Panc1 (cell line): Measurements from ENCODE around the gene ZC3H13.

ENCODE experiments used
- POLR2AphosphoS5 ChIP-seq: IDR thresholded peaks from 2 replicates; pipeline ENCODE4 v1.6.1; 2012; ENCODE audit warnings: mild to moderate bottlenecking, low read depth, low read length, moderate library complexity
- SIN3A ChIP-seq: IDR thresholded peaks from 2 replicates; pipeline ENCODE4 v1.6.1; 2012; ENCODE audit warnings: low read depth, mild to moderate bottlenecking, low read length, moderate library complexity, borderline replicate concordance; ENCODE audit not compliant: insufficient read depth
- TCF7L2 ChIP-seq: IDR thresholded peaks from 2 replicates; pipeline ENCODE4 v1.6.1; 2011; ENCODE audit warnings: mild to moderate bottlenecking, low read depth, low read length, inconsistent platforms
- TF ChIP-seq, protein P1 (sequence below): fragments of 450-650 bp; IDR thresholded peaks from 2 replicates; pipeline ENCODE4 v1.5.1; 2017; ENCODE audit warnings: mild to moderate bottlenecking
- TF ChIP-seq, protein P2 (sequence below), 2 experiments: IDR thresholded peaks; 2 replicates each; pipeline ENCODE4 v1.6.1; 2011 to 2012; ENCODE audit warnings: low read depth in 2 of 2, control low read depth in 1 of 2, low read length in 1 of 2, mild to moderate bottlenecking in 1 of 2, moderate library complexity in 1 of 2; ENCODE audit not compliant: insufficient read depth in 1 of 2

DNA sequence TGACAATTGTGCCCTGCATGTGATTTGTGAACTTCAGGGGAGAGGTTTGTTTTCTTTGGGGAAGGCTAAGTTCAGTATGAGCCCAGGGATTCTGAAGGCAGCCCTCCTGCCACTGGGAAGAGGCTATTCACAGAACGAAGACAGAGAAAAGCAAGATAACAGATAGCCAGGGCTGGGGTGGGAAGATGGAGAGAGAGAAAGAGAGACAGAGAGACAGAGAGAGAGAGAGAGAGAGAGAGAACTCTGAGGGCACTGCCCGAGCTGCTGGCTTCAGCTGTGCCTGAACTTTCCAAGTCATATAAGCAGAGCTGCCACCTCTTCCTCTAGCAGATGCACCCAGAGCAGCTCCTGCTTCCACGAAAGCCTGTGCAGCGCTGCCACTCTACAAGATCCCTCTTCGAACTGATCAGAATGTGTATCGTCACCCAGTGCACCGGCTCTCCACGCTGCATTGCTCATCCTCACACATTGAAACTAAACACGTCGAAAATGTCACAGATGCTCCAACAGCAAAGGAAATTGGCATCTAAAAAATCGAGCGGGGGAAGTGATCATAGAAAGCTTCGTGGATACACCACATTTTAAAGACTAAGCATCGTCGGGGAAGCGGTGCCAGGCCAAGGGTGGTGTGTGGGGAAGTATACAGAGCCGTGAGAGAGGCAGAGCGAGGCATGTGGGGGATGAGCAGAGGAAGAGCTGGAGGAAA is 119.2 kb downstream of the ZC3H13 start:
- TF ChIP-seq, protein P1, sequence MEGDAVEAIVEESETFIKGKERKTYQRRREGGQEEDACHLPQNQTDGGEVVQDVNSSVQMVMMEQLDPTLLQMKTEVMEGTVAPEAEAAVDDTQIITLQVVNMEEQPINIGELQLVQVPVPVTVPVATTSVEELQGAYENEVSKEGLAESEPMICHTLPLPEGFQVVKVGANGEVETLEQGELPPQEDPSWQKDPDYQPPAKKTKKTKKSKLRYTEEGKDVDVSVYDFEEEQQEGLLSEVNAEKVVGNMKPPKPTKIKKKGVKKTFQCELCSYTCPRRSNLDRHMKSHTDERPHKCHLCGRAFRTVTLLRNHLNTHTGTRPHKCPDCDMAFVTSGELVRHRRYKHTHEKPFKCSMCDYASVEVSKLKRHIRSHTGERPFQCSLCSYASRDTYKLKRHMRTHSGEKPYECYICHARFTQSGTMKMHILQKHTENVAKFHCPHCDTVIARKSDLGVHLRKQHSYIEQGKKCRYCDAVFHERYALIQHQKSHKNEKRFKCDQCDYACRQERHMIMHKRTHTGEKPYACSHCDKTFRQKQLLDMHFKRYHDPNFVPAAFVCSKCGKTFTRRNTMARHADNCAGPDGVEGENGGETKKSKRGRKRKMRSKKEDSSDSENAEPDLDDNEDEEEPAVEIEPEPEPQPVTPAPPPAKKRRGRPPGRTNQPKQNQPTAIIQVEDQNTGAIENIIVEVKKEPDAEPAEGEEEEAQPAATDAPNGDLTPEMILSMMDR: no peak
- TF ChIP-seq POLR2AphosphoS5: no peak
- no peak for TF ChIP-seq SIN3A
- no peak for TF ChIP-seq TCF7L2
- TF ChIP-seq, protein P2, sequence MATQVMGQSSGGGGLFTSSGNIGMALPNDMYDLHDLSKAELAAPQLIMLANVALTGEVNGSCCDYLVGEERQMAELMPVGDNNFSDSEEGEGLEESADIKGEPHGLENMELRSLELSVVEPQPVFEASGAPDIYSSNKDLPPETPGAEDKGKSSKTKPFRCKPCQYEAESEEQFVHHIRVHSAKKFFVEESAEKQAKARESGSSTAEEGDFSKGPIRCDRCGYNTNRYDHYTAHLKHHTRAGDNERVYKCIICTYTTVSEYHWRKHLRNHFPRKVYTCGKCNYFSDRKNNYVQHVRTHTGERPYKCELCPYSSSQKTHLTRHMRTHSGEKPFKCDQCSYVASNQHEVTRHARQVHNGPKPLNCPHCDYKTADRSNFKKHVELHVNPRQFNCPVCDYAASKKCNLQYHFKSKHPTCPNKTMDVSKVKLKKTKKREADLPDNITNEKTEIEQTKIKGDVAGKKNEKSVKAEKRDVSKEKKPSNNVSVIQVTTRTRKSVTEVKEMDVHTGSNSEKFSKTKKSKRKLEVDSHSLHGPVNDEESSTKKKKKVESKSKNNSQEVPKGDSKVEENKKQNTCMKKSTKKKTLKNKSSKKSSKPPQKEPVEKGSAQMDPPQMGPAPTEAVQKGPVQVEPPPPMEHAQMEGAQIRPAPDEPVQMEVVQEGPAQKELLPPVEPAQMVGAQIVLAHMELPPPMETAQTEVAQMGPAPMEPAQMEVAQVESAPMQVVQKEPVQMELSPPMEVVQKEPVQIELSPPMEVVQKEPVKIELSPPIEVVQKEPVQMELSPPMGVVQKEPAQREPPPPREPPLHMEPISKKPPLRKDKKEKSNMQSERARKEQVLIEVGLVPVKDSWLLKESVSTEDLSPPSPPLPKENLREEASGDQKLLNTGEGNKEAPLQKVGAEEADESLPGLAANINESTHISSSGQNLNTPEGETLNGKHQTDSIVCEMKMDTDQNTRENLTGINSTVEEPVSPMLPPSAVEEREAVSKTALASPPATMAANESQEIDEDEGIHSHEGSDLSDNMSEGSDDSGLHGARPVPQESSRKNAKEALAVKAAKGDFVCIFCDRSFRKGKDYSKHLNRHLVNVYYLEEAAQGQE (IDR thresholded peaks at IDR 0.05; ENCODE audit: insufficient read depth in 1 of 2, low read depth in 2 of 2, low read length in 1 of 2): no peak
